Umbilical cord (tissue), 2 donors: Measurements from ENCODE around the gene ENPP3. TPM values are rescaled to one million over a fixed set of nuclear protein-coding genes. Genes with fewer than 3 reads are reported as not detected.
A peak's percentile ranks its signal among the peaks of the same experiment; 100 is the strongest.
"Not testable (repeated sequence)": the region's sequence is repeated elsewhere in the genome, so short reads cannot be mapped to it uniquely, and the experiment has no call there.

Source experiments
- DNase-seq: peaks from one replicate; pipeline ENCODE4 v3.0.0-alpha.2; 2015; ENCODE audit warnings: low spot score
- total RNA-seq: library from RNA; depleted of rRNA; stranded (reverse); fragments of >200 nt; gene quantifications from one replicate; pipeline ENCODE4 v1.2.3, GENCODE V29; 2014; ENCODE audit warnings: low replicate concordance; ENCODE audit not compliant: insufficient read depth

Gene ENPP3
- total RNA-seq, 1 donor from 2014 or later, result not detected

GRCh38 chr6:131685266-131685780, 48.2 kb downstream of the ENPP3 start:
- DNase-seq, result no peak

- no peak for DNase-seq
Observed at GRCh38 chr6:131687022-131687421, 49.9 kb downstream of the ENPP3 start.

DNA sequence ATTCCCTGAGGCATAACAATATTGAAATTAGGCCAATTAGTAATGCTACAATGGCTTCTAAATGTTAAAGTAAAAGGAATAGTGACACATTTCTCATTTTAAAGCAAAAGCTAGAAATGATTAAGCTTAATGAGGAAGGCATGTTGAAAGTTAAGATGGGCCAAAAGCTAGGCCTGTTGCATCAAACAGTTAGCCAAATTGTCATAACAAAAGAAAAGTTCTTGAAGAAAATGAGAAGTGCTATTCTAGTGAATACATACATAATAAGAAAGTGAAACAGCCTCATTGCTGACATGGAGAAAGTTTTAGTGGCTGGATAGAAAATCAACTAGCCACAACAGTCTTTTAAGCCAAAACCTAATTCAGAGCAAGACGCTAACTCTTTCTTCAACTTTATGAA, 51.2 kb downstream of the ENPP3 start:
- no peak for DNase-seq

- DNase-seq, result no peak
Observed at GRCh38 chr6:131692031-131692430, 54.9 kb downstream of the ENPP3 start.

DNA sequence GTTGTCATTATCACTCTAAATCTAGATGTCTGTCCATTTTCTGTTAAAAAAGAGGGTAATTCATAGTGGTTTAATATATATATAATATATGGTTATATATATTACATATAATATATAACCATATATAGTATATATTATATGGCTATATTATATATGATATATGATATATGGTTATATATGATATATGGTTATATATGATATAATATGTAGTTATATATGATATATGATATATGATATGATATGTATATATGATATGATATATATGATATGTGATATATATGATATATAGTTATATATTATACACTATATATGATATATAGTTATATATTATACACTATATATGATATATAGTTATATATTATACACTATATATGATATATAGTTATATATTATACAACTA, 55.5 kb downstream of the ENPP3 start:
- no peak for DNase-seq

GRCh38 chr6:131693384-131693783, 56.3 kb downstream of the ENPP3 start:
- no peak for DNase-seq

- DNase-seq, result peak; percentile 74
Observed at GRCh38 chr6:131694832-131695426, 57.8 kb downstream of the ENPP3 start.

- DNase-seq, result no peak
Observed at GRCh38 chr6:131696956-131697355, 59.9 kb downstream of the ENPP3 start.

- DNase-seq, result not testable (repeated sequence)
Observed at GRCh38 chr6:131700851-131701250, 63.7 kb downstream of the ENPP3 start.

GRCh38 chr6:131703905-131704304, 66.8 kb downstream of the ENPP3 start:
- DNase-seq, result not testable (repeated sequence)

DNA sequence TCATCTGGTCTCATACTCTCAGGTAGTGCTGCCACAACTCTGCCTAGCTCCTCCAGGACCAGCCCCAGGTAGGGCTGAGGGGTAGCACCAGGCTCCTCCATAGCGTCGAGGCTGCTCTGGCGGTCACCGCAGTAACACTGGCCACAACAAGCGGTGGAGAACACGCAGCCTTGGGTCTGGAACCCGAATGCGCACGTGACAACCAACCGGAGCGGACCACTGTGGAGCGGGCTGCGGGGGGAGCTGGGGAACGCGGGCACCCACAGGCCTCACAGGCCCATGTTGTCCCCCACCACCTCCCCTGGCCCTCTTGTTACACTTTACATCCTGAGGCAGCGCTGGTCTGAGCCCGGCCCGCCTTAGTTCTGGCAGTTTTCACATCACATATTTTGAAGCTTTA, 73.8 kb downstream of the ENPP3 start, which contains the start of gene CTAGE9:
Gene CTAGE9 (minus strand): TSS at position 101 of the 400 bp plus-strand sequence. CDS start 0 bp downstream, at position 101.
- not testable (repeated sequence) for DNase-seq

GRCh38 chr6:131715567-131715966, 78.5 kb downstream of the ENPP3 start:
- DNase-seq, result not testable (repeated sequence)

DNA sequence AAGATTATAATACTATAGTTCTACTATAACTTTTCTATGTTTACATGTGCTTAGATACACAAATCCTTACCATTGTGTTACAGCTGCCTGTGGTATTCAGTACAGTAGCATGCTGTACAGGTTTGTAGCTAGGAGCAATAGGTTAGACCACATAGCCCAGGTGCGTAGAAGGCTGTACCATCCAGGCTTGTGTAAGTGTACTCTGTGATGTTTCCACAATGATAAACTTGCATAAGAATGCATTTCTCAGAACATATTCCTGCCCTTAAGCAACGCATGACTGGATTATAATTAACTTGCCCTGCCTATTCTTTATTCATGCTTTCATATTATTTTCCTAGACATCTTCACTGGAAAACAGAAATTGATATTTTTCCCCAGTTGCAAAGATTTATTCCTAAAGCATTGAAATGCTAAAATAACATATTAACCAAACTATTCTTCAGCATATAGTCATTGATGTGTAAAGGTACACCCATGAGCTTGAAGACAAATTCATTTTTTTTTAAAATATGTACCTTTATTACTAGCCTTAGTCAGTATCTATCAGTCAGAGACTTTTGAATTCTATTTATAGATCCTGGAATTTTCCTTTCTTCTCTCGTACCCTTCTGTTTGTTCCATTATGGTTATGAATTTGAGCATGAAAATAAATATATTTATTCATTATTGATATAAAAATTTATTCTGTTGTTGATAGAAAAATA, 80.9 kb downstream of the ENPP3 start:
- DNase-seq, result no peak

GRCh38 chr6:131721161-131721560, 84.1 kb downstream of the ENPP3 start:
- DNase-seq, result no peak

GRCh38 chr6:131724114-131724513, 87.0 kb downstream of the ENPP3 start:
- DNase-seq, result no peak

GRCh38 chr6:131727467-131727866, 90.4 kb downstream of the ENPP3 start:
- DNase-seq, result no peak

DNA sequence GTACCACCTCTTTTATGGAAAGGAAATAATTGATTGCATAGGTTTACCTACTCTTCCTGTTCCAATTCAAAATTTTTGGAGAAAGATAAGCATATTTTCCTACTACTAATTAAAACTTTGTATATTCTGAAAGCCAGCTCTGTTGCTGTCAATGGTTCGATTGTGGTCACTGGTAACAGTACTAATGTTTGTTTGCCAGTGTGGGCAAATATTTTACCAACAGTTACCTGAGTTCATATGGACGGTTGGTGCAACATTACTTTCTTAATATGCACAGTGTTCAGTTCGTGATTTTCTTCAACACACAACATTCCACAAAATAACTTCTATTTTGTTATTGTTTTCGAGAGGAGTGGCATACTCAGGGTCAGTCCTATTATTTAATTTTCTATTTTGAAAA, 90.8 kb downstream of the ENPP3 start:
- no peak for DNase-seq

DNA sequence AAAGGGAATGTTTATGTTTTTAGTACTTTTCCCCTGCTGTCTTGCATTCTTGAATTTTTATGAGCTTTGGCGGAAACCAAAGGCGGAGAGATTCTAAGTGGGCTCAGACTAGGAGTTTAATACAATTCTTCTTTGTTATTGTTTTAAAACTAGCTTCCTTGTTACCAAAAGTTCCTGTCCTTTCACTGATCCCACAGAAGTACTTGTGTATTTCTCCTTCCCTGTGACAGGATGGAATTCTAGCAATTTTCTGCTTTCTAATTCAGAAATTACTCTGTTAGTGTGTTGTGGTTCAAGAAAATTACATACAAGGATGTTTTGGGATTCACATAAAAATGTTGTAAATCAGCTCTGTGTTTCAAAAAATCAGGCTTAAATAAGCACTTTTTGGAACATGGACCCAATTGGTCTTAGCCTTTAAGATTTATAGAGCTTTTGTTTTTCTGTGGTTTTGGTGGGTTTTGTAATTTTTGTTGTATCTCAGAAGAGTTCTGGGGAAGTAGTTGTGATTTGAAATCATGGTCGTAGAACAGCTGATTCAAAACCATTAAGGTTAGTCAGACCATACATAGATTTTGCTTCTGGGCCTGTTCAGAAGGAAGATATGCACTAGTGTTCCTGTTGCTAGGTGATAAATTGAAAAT, 91.3 kb downstream of the ENPP3 start:
- DNase-seq, result peak; percentile 29

GRCh38 chr6:131729550-131729949, 92.4 kb downstream of the ENPP3 start:
- peak; percentile 91 for DNase-seq

DNA sequence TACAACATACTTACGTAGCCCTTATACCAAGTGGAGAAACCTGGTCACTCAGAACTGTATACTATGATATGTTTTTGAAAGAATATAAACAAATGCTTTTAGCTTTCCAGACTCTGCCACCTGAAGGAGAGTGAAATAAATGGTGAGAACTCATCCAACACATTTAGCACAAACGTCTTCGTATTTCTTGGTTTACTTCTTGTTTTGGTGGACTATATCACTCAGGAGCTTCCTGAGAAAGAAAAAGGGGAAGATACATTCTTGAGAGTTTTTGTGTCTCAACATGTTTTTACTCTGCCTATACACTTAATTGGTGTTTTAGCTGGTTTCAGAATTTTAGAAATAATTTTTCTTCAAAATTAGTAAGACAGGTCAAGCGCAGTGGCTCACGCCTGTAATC, 93.2 kb downstream of the ENPP3 start:
- no peak for DNase-seq

- no peak for DNase-seq
Observed at GRCh38 chr6:131731224-131731623, 94.1 kb downstream of the ENPP3 start.

- DNase-seq, result peak; percentile 40
Observed at GRCh38 chr6:131733376-131734016, 96.4 kb downstream of the ENPP3 start.
